Activated naive CD4-positive, alpha-beta T cell treated with Interleukin-2 at 50 U/mL for 16 hours (primary cell): ENCODE data around the gene ZNF674.
"Not testable (repeated sequence)": the region's sequence is repeated elsewhere in the genome, so short reads cannot be mapped to it uniquely, and the experiment has no call there.

Experiments used
- DNase-seq: peaks from one replicate; pipeline ENCODE4 v3.0.0-alpha.2; 2020

Gene ZNF674

GRCh38 chrX:46461660-46462191 lies 83.5 kb downstream of the ZNF674 start:
- no peak for DNase-seq

- DNase-seq = not testable (repeated sequence)
Measured at GRCh38 chrX:46460801-46461659, 84.2 kb downstream of the ZNF674 start.

GRCh38 chrX:46459603-46460002 lies 85.6 kb downstream of the ZNF674 start:
- no peak for DNase-seq

GRCh38 chrX:46456125-46456922 lies 88.9 kb downstream of the ZNF674 start:
- DNase-seq = no peak
